ENCODE data around the gene NUDT8. TPM values are rescaled to one million over a fixed set of nuclear protein-coding genes. Genes with fewer than 3 reads are reported as not detected.

Gene NUDT8
- total RNA-seq, 1 donor from 2014 or later = 104 TPM

DNA sequence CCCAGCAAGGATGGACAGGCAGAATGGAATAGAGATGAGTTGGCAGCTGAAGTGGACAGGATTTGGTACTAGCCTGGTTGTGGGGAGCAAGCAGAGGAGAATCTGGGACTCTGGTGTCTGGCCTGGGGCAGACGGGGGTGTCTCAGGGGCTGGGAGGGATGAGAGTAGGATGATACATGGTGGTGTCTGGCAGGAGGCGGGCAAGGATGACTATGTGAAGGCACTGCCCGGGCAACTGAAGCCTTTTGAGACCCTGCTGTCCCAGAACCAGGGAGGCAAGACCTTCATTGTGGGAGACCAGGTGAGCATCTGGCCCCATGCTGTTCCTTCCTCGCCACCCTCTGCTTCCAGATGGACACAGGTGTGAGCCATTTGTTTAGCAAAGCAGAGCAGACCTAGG lies 43.8 kb downstream of the NUDT8 start:
- ATAC-seq = no peak
- intact Hi-C loops (cut with DNase I) = no loop called here

GRCh38 chr11:67584881-67585873 lies 44.6 kb downstream of the NUDT8 start:
- DNase-seq (ENCODE audit: missing footprints) = no peak
- ATAC-seq = no peak
- intact Hi-C loops (cut with DNase I) = loop anchor here (1.0 kb wide), 1 partner anchor 21 kb away; the partner anchor contains the start of gene NDUFV1

More for the DNA sequence above, 43.8 kb downstream of the NUDT8 start:
- DNase-seq (ENCODE audit: missing footprints) = no peak

- ATAC-seq (peak; percentile 78), DNase-seq (ENCODE audit: missing footprints) (peak; percentile 88)
- intact Hi-C loops (cut with DNase I) = loop anchor here (1.0 kb wide), 1 partner anchor 22 kb away; the partner anchor contains the start of gene NDUFV1
Measured at GRCh38 chr11:67584205-67584880, 45.4 kb downstream of the NUDT8 start.

GRCh38 chr11:67583247-67584204 lies 46.2 kb downstream of the NUDT8 start, which contains the start of gene GSTP1:
Gene GSTP1, plus strand, starts transcription at chr11:67583812. Its CDS starts 32 bp downstream, at chr11:67583844.
- intact Hi-C loops (cut with DNase I) = loop anchor here (1.0 kb wide), 2 partner anchors 23 to 182 kb away; partner anchors contain the start of genes NDUFV1 and PPP1CA
- peak; percentile 97 for DNase-seq (ENCODE audit: missing footprints)
- ATAC-seq = peak; percentile 98

DNA sequence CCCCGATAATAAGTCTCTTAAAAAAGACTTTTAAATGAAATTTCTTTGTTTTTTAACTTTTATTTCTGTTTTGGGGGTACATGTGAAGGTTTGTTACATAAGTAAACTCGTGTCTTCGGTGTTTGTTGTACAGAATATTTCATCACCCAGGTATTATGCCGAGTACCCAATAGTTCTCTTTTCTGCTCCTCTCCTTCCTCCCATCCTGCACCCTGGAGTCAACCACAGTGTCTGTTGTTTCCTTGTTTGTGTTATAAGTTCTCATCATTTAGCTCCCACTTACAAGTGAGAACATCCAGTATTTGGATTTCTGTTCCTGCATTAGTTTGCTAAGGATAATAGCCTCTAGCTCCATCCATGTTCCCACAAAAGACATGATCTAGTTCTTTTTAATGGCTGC lies 47.7 kb downstream of the NUDT8 start:
- intact Hi-C loops (cut with DNase I) = no loop called here
- no peak for ATAC-seq
- DNase-seq (ENCODE audit: missing footprints) = no peak

GRCh38 chr11:67581469-67581868 lies 48.3 kb downstream of the NUDT8 start:
- no peak for DNase-seq (ENCODE audit: missing footprints)
- intact Hi-C loops (cut with DNase I) = no loop called here
- no peak for ATAC-seq

- intact Hi-C loops (cut with DNase I) = no loop called here
- DNase-seq (ENCODE audit: missing footprints) (no peak), ATAC-seq (no peak)
Measured at GRCh38 chr11:67577951-67578350, 51.8 kb downstream of the NUDT8 start.

Other genes with a start within 250 kb of the NUDT8 start
- gene RAD9A, start 238.0 kb downstream of the NUDT8 start, total RNA-seq = 6.9 TPM
- gene PPP1CA, start 228.1 kb downstream of the NUDT8 start, total RNA-seq = 112 TPM
- gene TBC1D10C, start 225.9 kb downstream of the NUDT8 start, total RNA-seq = 1.3 TPM
- gene CARNS1, start 214.3 kb downstream of the NUDT8 start, total RNA-seq = 14.1 TPM
- gene RPS6KB2, start 201.4 kb downstream of the NUDT8 start, total RNA-seq = 27.8 TPM
- gene PTPRCAP, start 192.3 kb downstream of the NUDT8 start, total RNA-seq = 1.7 TPM
- 26.6 TPM for gene CORO1B, start 186.5 kb downstream of the NUDT8 start, total RNA-seq
- gene GPR152, start 177.2 kb downstream of the NUDT8 start, total RNA-seq = not detected
- 1.1 TPM for gene CABP4, start 174.6 kb downstream of the NUDT8 start, total RNA-seq
- 85.3 TPM for gene TMEM134, start 160.7 kb downstream of the NUDT8 start, total RNA-seq
- 57.4 TPM for gene AIP, start 146.9 kb downstream of the NUDT8 start, total RNA-seq
- gene PITPNM1, start 124.6 kb downstream of the NUDT8 start, total RNA-seq = 42.6 TPM
- gene CDK2AP2, start 121.8 kb downstream of the NUDT8 start, total RNA-seq = 67.3 TPM
- gene CABP2, start 106.5 kb downstream of the NUDT8 start, total RNA-seq = not detected
- 393 TPM for gene GSTP1, start 46.1 kb downstream of the NUDT8 start, total RNA-seq
- 724 TPM for gene NDUFV1, start 23.0 kb downstream of the NUDT8 start, total RNA-seq
- gene TBX10, start 9.8 kb upstream of the NUDT8 start, total RNA-seq = 0.41 TPM
- gene ACY3, start 20.8 kb upstream of the NUDT8 start, total RNA-seq = not detected
- gene ALDH3B2, start 44.7 kb upstream of the NUDT8 start, total RNA-seq = not detected